IPS-NIHi11 (cell line): ENCODE measurements around the gene CPXM1.

Experiments
- DNase-seq: peaks from one replicate; pipeline ENCODE4 v3.0.0; 2012; ENCODE audit warnings: mixed read lengths, low spot score

Gene CPXM1

DNA sequence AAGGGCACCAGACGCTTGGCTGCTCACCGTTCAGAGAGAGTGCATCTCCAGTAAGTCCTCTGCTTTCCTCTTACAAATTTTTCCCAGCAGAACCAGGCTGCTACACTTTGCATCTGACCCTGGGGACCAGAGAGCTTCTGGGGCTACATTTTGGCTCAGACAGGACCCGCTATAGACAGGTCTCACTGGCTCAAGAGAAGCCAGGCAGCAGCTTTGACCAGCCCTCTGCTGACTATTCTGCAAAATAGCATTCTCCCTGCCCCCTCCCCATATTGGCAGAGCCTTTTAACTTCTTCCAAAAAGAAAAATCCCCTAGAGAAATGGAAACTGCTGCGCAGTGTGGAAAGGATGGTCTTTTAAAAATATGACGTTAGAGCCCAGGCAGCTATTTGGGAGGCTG lies 37.2 kb downstream of the CPXM1 start:
- DNase-seq: peak; percentile 38

DNA sequence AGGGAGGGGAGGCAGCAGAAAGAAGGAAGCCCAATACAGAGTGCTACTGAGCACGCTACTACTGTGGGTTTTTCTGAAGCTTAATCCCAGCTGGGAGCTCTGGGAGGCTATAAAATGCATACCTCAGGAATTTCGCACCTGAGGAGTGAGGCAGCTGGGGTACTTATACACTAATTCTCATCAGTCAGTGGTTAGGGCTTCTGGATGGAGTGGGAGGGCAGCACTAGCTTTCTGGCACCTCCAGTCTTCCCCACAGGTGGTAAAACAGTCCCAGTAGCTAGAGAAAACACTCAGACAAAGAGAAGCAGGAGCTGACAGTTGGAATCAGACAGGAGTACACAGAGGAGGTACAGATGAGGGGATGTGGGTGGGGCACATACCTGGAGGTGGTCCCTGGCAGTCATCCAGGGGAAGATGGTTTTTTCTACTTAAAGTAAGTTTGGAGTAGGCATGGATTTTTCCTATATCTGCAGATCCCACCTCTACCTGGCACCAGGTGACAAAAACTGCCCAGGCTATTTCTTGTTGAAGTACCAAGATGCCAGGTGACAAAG lies 37.8 kb downstream of the CPXM1 start:
- DNase-seq: no peak

DNA sequence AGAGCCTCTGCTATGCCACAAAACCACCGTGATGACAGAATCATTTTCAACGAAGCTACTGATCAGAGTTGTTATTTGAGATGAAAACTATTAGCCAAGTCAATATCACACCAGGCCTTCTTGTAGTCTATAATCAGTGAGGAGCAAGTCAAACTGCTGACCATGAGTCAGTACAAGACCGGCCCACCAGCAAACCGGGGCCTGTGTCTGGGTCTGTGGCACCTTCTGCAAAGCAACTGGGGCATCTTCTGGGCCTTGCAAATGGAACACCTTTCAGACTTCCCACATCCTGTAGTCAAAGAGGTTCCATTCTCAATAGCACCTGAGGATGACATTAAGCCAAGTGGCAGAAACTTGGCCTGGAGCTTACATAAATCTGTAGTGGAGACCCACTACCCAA lies 38.5 kb downstream of the CPXM1 start:
- DNase-seq: no peak

DNA sequence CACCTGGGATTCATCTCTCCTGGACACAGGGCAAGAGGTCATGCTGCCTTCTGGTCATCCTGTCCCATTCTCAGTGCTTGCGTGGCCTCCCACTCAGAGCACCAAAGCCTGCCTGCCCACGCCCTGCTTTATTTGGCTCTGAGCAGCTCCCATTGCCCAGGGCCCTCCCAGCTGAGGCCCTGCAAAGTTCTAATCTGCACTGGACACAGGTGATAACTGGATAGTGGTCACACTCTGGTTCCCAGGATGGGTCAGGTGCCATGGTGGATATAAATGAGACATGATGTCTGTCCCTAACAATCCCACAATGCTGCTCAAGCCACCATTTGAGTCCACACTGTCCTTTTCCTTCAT lies 39.5 kb downstream of the CPXM1 start:
- DNase-seq: no peak

DNA sequence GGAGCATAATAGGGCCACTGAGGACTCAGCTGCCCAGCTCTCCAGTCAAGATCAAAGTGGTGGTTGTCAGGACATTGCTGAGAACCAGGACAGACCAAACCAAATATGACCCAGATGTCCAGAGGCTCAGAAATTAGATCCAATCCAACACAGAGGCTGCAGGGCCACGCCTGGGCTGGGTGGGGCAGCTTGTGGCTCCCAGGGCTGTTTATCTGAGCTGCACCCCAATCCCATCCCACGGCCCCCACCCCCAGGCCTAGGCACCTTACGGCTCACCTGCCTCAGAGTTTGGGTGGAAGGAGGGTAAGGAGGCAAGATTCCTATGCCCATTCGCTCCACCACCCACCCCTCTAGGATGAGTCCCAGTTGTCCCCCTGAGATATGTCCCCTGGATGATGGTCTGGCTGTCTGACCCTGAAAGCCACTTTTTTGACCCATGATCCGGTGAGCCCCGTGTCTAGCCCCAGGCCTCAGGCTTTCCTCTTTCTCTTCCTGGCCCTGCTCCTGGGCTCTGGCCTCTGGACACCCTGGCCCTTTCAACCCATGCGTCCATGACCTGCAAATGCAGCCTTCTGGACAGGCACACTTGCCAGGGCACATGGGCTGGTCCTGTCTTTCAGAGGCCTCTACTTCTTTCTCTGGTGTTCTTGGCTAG lies 40.0 kb downstream of the CPXM1 start:
- DNase-seq: no peak

DNA sequence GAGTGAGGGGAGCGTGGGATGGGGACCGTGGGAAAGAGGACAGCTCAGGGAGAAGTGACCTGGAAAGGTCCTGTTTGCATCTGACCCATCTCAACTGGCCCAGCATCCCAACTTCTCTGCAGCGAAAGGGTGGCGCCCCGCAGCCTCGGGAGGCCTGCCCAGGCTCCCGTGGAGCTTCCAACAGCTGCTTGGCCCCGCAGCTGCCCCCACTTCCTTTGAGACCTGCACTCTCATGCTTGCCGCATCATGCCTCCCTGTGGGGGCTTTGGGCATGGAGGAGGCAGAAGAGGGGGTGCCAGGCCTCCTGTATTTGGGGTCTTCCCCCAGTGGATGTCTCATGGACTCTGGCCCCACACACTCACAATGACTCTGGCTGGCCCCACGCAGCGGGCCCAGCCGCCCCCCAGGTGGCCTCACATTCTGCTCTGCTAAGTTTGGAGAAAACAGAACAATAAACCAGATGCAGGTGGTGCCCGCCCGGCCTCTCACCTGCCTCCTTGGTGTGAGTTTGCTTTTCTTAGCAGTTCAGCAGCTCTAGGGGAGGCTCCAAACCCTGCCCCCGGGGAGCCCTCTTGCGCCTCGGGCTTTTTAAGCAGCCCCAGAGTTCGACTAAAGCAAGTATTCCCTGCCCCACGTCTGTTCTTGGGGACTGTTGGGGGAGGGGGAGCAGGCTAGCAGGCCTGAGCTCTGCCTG lies 40.7 kb downstream of the CPXM1 start:
- DNase-seq: peak; percentile 40

DNA sequence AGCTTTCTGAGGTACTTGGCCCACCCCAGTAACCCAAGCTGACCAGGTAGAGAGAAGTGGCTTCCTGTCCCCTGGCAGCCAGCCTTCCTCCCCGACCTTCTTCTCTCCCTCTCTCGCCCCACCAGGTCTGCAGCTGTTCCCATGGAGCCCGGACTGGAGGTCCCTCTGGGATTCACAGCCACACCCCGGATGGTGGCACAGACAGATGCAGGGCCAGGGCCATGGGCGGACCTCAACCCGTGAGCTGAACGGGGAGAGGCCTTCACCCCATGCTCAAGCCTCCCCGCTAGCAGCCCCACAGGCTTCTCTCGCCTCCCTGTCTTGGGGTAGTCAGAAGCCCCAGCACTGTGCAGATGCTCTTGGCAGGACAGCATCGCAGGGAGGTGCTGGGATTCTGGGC lies 41.3 kb downstream of the CPXM1 start:
- no peak for DNase-seq

DNA sequence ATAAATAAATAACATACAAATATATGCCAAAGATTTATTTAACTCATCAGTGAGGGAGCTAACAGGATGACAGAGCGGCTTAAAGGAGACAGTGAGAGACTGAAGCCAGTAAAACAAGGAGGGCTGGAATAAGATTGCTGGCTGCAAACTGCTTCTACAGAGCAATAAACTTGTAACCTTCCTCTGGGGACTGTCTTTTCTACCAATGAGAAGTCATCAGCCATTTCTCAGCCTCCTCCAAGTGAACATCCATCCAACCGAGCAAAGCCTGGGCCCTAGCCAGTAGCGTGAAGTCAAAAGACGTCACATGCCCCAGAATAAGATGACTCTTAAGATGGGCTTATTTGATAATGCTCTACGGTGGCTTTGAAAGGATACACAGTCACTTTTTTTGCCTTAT lies 42.5 kb downstream of the CPXM1 start:
- no peak for DNase-seq

DNA sequence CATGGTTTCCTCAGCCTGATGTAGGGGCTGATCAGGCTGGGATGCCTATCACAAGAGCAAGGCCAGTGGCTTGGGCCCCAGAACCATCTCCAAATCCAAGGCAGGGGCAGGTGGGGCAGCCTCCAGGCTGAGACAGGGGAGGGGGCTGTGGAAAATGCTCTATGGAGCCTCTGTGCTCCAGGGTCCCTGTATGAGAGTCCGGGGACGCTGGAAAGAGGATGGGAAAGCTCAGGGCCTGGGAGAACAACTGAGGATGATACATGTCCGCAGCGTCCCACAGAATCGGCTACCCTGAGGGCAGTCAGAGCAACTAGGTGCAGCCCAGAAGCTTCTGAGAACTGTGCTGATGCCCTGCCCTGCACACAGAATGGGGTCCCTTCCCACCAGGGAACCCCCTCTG lies 43.4 kb downstream of the CPXM1 start:
- DNase-seq: no peak

DNA sequence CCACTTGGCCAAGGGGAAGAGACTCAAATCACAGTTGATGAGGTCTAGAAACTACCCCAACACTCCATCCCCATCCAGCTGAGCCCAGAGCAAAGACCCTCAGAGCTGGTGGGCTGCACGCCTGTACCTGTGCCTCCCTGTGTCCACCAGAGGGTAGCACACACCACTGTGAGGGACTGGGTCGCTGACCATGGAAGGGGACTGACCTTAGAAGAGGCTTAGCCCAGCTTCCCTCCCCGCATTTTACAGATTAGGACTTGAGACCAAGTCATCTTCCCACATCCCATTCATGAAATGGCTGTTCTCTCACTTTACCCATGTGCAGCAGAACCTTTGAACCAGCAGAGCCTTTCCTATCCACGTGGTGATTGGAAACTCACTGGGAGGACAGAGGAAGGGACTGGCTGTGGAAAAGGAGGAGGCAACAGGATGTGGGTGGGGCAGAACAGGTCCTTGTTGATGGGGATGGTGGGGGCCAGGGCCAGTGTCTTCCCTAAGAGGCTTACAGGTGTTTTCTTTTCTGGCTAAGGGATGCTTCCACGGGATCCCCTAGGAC lies 44.3 kb downstream of the CPXM1 start:
- DNase-seq: peak; percentile 81

DNA sequence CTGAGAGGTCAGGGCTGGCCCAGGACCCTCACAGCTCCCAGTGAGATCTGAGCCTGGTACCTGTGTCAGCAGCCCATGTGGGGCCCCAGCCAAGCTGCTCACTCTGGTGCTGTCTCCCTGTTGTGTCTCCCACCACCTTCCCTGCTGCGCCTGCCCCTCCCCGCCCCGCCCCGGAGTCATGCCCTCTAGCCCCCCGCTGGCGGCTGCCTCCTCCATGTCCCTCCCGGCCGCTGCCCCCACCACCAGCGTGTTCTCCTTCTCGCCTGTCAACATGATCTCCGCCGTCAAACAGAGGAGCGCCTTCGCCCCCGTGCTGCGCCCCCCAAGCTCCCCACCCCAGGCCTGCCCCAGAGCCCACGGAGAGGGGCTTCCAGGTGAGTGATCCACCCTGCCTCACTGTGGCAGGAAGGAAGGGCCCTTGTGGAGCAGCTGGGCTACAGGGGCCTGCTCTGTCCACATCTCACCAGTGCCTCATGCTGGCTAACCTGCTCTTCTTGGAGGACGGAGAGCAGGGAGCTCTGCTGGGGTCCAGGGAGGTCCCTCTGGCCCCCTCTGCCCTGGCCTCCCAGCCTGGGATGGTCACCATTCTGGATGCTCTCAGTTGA lies 44.9 kb downstream of the CPXM1 start:
- DNase-seq: no peak

DNA sequence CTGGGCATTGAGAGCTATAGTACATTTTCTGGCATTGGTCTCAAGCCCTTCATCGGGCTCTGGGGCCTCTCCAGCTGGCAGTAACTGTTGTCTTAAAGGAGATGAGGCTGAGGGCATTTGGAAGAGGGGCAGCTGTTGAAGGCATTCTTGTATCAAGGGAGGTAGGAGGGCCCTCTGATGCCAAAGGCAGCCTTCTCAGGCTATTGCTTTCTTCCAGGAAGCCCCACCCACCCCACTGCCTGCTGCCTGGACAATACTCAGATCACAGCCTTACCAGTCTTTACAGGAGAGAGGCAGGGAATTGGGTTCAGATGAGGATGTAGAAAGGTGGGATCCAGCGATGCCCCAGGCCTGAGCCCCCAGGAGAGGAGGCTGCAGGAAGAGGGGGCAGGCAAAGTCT lies 46.0 kb downstream of the CPXM1 start:
- DNase-seq: no peak

DNA sequence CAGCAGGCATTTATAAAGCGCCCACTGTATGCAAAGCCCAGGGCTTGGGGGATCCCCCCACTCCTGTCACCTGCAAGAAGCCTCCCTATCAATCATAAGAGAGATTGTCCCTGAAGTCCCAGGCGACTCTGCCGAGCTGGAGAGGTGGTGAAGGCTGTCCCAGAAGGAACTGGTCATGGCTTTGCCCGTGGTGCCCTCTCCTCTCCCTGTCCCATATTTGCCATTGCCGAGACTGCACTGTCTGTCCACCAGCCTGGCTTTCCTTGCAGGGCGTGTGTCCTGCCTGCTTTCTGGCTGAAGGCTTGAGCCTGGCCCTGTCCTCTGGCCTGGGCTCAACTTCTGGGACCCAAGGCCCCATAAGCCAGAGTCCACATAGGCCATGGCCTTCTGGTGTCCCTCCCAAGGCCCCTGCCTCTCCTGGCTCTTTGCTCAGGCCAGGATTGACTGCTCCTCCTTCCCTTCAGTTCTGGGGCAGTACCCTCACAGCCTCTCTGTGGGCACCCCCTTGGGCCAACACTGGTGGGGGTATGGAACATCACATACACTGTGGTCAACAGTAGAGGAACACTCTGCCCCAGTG lies 46.9 kb downstream of the CPXM1 start:
- no peak for DNase-seq

DNA sequence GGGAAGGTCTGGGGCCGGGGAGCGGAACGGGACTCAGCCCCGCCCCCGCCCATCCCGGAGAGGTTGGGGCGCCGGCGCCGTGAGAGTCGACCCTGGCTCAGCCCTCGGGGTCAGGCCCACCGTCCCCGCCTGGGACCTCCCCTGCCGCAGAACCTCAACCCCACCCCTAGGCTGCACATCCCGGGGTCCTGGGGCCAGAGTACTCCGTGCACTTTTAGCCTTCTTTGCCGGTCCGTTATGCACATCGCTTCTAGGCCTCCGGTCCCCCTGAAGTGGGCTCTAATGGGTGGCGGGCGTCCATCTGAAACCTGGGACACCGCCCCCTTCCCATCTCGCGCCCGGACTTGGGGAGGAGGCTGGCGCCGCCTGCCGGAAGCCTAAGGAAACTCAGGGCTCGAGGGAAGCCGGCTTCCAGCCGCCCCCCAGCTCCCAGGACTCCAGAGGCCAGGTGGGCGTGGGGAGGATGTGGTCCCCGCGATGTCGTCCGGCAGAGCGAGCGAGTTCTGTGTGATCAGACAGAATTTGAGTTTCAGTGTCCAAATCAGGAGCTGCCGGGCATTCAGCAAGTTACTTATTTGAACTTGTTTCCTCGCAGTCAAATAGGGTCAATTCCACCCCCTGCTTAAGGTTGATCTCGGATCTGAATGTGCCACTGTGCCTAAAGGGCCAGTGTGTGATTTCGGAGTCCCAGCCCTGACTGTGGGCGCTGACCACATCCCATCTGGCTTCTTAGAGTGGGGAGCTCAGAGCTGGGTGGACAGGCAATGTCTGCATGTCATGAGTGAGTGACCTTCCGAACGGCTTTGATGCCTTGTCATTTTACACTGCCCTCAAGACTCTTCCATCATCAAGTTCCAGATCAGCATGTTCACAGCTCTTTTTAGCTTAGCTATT lies 47.6 kb downstream of the CPXM1 start:
- peak; percentile 86 for DNase-seq

DNA sequence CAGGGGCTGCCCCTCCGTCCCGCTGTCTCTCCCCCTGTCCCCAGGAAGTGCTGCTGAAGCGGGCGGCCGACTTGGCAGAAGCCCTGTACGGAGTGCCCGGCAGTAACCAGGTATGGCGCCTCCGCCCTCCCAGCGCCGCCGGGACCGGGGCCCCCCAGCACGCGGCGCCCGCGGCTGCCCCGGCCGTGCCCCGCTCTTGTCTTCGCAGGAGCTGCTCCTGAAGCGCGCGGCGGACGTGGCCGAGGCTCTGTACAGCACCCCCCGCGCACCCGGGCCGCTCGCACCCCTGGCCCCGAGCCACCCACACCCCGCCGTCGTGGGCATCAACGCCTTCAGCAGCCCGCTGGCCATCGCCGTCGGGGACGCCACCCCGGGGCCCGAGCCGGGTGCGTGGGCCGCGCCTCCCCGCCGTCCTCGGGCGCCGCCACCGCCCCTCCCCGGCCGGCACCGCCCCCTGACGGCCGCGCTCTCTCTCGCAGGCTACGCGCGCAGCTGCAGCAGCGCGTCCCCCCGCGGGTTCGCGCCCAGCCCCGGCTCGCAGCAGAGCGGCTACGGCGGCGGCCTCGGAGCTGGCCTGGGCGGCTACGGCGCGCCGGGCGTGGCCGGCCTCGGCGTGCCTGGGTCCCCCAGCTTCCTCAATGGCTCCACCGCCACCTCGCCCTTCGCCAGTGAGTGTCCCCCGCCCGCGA lies 48.4 kb downstream of the CPXM1 start:
- DNase-seq: peak; percentile 60

DNA sequence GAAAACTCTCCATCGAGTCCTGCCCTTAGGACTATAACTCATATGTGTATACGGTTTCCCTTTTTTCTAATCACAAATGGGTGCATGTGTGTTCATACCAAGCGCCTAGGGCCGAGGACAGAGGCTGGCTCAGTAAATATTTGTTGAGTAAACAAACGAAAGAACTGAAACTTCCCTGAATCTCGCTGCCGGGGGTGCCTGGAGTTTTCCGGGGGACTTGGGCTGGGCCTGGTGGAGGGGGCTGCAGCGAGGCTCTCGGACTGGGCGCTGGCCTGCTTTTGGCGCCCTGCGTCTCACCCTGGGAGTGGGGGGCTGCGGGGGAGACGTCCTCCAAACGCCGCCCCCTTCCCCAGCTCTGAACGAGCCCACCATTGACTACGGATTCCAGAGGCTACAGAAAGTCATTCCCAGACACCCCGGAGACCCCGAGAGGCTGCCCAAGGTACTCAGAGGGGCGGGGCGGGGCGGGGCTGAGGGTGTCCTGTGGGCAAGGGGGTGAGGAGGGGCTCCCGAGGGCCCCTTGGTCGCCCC lies 49.0 kb downstream of the CPXM1 start:
- no peak for DNase-seq

DNA sequence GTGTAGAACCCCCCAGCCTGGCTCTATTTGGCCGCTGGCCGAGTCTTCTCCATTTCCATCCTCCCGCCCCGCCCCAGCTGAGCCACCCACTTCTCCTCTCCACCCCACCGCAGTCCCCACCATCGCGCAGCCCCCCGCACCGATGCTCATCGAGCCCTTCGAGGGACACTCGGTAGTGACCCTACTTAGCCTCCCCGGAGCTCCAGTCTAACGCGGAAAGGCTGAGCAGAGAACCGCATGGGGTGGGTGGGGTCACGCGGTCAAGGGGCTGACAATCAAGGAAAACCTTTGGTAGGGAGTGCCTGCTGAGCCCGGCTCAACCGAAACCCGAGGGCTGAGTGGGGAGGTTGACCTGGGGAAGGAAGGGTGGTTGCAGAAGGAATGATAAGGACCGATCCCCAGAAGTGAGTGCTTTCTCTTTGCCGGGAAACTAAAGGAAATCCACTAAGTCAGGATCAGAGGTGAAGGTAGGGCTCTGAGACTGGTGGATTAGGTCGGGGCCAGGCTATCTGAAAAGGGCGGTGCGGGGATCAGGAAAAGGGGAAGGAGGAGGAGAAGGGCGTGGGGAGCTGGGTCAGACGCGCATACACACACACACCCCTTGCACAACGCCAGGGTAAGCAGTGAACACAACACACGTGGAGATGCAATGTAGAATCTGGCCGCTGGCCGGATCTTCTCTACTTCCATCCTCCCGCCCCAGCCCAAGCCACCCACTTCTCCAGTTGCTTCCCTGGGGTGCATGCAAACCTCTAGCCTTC lies 49.8 kb downstream of the CPXM1 start:
- peak; percentile 71 for DNase-seq

DNA sequence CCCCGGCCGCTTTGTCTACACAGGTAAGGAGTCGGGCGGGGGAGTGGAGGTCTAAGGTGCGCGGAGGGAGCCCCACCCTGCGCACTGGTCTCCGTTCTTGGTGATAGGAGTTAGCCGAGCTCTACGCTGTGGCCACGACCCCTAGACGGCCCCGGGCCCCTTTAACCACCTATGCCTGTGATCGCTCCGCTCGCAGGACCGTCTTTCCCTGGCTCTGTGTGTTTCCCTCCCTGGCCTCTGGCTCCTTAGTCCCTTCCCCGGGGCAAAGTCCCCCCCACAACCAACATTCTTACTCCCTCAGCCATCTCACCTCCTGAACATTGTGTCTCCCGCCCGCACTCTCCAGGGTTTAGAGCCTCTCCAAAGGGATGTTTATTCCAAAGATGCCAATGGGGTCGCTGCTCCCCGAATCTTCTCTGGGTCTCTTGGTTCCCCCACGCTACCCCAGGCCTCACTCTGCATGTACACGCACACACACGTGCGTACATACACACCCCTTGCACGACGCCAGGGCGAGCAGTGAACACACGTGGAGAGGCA lies 50.4 kb downstream of the CPXM1 start:
- DNase-seq: no peak

DNA sequence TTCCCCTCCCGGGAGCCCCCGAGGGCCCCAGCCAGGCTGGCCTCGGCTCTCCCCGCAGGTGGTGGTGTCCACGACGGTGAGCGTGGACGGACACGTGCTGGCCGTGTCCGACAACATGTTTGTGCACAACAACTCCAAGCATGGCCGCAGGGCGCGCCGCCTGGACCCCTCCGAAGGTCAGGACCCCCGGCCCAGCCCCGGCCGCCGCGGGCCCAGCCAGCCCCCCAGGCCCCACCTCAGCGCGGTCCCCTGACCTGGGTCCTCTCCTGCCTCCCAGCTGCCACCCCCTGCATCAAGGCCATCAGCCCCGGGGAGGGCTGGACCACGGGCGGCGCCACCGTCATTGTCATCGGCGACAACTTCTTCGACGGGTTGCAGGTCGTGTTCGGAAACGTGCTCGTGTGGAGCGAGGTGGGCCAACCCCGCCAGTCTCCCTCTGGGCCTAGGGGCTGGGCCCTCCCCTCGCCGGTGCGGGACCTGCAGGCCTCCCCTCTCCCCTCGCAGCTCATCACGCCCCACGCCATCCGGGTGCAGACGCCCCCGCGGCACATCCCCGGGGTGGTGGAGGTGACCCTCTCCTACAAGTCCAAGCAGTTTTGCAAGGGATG lies 51.0 kb downstream of the CPXM1 start:
- DNase-seq: no peak
